NCI-H748 (cell line): Measurements from ENCODE around the gene FSTL5.

Experiments used
- DNase-seq: peaks from one replicate; lab custom pipeline; 2025; ENCODE audit not compliant: unreplicated experiment; lab: John Stamatoyannopoulos, UW

Gene FSTL5

DNA sequence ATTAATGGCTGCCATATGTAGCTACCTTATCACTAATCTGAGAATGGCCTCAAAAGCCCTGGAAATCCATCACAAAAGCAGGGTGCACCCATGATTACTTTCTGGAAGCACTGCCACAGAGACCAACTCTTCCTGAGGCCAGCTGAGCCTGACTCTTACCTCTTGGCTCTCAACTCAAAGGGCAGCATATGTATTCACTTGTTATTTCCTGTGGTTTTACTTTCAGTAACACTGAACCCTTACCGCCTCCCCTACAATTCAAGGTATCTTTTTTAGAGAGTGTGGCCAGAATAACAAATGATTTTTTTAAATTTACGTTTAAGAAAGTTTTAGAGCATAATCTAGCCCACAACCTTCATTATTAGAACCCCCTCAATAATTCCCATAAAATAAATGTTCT, 434.9 kb downstream of the FSTL5 start:
- DNase-seq = no peak

DNA sequence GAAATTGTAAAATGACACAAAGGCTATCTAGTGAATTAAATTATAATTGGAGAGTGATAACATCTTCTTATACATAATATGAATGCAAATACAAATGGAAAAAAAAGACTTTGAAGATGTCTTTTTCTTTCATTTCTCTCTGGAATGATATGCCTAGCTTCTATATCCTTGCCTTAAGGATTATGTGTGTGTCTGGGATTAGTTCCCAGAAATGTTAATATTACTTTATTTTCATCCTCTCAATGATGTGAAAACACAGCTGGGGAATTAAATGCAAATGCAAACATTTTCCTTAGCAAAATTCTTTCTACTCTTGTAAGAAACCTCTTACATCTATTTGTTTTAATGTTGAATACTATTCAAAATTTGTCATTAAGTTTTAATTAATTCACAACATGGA, 441.9 kb downstream of the FSTL5 start:
- DNase-seq = no peak

DNA sequence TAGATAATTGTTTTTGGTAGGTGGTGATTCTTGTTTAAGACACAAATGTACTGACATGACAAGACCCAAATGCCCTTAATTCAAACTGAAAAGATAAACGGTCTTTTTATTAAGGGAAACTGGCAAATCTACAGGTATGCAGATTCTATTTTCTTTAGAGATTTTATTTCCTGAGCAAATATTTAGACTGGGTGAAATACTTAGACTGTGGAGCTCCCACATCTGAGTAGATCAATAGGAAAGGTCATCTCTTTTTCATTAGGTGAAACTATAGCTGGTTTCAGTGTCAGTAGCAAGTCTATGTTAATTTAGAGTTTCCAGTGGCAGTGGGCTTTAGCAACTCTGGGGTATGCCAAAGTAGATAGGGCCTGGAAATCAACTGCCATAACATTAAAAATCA, 446.7 kb downstream of the FSTL5 start:
- DNase-seq = no peak

DNA sequence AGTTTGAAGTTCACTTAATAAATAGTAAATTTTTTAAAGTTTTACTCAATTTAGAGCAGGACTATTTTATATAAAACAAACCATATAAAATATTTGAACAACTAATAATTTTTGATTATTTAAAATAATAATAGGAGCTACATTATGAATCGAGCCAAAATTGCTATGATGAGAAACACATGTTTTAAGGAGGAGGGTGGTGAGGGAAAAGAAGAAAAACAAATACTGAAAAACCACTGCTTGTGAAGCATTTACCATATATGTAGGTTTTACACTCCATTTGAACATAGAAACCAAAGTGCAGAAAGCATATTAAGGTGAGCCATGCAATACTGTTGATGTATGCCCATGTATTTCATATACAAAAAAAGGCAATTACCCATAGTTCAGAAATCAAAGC, 448.9 kb downstream of the FSTL5 start:
- DNase-seq = no peak

DNA sequence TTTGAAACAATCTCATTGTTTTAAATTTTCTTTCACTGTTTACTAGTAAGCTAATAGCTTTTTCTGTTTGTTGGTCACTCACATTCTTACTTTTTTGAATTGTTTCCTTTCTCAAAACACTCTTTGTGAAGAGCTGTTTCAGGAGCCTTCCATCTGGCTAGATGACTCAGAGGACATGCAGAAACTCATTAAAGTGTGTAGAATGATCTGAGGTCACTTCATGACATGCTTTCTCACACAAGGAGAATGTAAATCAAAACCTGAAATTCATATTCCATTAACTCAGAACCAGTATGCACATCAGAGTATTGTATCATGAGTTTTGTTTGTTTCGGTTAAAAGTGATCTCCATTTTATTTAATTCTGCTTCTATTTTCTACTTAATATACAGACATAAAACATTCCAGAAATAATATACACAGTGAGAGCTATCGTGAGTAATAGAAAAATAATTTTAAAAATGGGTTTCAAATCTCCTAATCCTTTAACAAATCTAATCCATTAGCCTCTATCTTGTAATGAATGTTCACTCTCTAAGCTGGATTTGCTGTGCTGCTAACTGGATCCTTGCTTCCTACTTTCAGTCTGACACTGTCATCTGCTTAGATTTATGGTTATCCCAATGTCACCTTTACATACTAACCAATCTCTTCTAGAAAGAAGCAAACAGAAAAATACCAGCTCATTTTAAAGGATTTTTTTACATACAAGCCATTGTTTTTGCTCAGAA, 449.6 kb downstream of the FSTL5 start:
- DNase-seq = no peak

DNA sequence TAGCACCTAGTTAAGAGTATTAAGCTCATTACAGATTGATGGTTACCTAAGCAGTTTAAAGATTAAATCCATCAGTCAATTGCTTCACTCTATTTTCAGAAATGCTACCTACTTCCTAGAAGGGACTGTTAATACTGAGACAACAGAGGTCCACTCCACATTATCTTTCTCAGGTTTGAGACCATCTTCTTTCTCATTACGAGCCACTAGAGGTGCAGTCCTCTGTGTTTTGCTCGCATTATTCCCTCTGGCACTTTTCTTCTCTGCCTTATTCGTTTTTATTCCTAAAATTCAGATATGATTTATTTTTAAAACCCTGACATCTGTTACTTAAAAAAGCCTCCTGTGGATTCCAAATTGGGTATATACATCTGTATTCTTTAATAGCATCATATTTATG, 459.1 kb downstream of the FSTL5 start:
- DNase-seq = no peak

DNA sequence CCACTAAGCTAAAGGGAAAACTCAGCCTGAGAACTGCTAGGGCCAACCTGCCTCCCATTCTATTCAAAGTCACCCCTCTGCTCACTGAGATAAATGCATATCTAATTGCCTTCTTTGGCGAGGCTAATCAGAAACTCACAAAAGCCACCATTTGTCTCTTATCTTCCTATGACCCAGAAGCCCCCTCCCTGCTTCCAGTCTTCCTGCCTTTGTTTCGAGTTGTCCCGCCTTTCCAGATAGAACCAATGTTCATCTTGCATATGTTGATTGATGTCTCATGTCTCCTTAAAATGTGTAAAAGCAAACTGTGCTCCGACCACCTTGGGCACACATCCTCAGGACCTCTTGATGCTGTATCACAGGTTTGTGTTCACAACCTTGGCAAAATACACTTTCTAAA, 459.8 kb downstream of the FSTL5 start:
- DNase-seq = no peak

DNA sequence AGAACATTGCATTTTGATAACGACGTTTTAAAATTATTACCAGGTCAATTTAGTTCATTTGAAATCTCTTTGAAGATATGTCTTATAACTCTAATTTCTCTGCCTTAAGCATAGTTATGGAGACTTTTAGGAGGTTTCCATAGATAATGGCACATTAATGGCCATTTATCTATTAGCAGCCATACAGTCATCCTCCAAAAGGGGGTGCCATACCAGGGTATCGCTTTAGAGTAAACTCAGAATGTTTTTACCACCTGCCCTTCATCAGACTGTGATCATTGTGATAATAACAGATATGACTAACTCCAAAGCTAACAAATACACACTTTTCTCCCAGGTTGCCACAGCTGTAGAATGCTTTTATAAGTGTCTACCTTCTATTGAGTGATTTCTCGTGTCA, 461.5 kb downstream of the FSTL5 start:
- no peak for DNase-seq

DNA sequence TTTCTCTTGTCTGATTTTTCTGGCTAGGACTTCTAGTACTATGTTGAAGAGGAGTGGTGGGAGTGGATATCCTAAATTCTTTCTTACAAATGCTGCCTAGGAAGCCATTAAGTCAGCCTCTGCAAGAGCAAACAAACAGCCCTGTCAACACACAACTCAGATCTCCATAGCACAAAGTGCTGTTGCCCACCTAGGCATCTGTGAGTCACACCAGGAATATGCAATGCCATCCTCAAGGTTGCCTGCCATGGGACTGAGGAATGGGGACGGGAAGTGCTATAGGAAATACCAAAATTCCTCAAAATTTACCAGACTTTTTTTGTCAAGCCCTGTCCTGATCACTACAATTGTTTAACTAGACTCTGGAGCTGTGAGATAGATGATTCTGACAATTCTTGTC, 466.9 kb downstream of the FSTL5 start:
- no peak for DNase-seq

DNA sequence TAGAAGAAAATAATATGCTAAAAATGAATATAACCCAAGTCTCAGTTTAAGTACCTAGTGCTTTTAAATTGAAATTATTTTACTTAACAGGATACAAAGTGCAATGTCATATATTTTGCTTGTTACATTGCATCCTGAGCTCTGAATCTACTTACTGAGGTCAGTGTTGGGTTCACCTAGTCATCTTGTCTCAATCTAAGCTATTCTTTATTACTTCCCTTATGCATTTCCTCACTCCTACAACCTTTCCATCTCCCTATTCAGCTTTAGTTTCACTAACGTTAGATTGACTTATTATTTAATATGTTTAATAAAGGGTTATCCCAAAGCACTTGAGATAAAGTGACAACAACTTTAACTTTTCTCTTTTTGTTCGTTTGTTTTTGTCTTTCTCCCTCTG, 483.7 kb downstream of the FSTL5 start:
- no peak for DNase-seq

DNA sequence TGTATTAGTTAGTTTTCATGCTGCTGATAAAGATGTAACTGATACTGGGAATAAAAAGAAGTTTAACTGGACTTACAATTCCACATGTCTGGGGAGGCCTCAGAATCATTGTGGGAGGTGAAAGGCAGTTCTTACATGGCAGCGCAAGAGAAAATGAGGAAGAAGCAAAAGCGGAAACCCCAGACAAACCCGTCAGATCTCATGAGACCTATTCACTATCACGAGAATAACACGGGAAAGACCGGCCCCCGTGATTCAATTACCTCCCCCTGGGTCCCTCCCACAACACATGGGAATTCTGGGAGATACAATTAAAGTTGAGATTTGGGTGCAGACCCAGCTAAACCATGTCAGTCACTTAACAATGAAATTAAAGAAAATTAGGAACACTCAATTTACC, 499.1 kb downstream of the FSTL5 start:
- no peak for DNase-seq

DNA sequence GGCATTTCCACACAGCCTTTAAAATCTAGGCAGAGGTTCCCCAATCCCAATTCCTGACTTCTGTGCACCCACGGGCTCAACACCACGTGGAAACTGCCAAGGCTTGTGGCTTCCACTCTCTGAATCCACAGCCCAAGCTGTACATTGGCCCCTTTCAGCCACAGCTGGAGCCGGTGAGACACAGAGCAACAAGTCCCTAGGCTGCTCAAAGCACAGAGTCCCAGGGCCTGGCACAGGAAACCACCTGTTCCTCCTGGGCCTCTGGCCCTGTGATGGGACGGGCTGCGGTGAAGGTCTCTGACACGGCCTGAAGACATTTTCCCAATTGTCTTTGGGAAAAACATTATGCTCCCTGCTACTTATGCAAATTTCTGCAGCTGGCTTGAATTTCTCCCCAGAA, 500.0 kb downstream of the FSTL5 start:
- DNase-seq = no peak

DNA sequence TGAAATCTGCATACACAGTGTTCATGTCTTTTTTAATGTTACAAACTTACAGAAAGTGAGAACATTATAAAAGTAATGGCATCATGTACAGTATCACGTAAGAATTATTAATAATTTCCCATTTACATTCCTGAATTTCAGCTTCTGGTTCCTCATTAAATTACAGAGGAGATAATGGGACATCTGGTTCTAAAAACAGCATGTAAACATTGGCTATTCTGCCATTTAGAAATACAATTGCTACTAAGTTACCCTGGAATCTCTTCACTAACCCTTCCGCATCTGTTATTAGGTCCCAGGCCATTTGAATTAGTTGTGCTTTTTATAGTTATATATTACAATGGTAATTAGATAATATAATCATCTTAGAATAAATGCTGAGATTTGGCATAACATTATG, 505.1 kb downstream of the FSTL5 start:
- no peak for DNase-seq

DNA sequence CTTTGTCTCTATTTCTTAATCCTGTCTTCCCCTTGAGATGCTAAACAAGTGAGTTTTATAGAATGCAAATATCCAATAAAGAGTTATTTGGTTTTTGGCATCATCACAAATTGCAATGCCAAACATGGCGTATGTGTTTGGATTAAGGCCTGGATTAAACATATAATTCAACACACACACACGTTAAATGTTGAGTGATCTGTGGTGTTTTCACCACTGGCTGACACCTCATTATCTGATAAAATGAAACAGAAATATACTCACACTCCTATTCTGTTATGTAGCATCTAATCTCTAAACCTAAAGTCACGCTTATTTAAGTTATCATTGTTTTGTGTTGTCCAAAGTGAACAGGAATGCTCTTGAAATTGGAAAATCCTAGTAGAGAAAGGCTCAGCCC, 506.2 kb downstream of the FSTL5 start:
- no peak for DNase-seq

DNA sequence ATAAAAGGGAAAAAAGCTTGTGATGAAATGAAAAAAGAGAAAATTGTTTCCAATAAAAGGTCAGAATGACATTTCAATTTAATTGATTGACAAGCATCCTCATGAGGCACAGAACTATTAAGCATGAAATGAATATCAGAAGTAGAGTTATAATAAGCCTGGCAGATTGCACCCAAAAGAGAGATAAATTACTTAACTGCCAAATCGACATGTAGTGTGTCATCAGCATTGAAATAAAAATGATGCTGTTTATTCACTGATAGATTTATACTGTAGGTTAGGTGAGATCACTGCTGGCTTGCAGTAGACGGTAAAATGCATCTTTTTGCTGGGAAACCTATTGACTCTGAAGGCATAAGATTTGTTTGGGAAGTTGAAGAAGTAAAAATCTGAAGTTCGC, 507.2 kb downstream of the FSTL5 start:
- no peak for DNase-seq

DNA sequence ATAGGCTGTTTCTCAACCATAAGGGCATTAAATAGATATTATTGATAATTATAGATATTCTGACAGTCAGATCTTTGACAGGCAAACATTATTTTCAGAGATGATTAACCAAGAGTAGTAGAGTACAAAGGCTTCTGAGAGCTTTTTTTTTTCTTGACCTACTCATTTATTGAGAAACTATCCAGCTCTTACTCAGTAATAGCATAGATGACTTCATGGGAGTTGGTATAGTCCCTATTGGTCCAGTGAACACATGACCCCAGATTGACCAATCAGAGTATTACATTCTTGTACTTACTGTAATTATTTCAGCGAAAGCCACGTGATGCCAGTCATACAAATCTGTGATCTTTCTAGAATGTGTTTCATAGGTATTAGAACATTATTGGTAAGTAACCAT, 508.7 kb downstream of the FSTL5 start:
- no peak for DNase-seq

DNA sequence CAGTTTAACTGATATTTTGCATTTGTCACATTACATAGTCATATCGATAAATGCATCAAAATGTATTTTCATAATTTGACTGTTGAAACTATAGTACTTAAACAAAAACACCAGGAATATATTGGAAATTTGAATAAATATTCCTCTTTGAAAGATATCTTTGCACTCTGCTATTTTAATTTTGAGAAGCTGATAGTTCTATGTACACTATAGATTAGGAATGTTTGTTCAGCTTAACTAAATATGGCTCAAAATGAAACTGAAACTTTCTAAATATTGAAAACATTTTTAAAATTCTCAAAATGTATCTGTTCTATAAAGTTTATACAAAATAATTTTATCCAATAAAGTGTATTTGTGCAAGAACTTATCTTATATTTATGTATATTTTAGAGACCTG, 510.1 kb downstream of the FSTL5 start:
- DNase-seq = no peak

DNA sequence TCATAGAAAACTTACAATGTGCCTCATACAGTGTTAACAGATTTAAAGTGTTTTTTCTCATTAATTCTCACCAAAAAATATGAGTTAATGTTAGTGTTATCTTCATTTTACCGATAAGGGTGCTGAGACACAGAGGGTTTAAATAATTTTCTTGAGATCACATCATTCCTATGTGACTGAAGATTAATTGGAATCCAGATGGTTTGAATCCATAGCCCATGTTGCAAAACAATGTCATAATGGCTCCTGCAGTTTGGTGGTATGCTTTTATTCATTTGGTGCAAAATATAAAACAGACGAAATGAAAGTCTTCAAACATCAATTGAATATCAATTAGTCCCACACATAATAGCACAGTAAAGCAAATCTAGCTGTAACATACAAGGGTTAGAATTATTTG, 512.2 kb downstream of the FSTL5 start:
- no peak for DNase-seq

DNA sequence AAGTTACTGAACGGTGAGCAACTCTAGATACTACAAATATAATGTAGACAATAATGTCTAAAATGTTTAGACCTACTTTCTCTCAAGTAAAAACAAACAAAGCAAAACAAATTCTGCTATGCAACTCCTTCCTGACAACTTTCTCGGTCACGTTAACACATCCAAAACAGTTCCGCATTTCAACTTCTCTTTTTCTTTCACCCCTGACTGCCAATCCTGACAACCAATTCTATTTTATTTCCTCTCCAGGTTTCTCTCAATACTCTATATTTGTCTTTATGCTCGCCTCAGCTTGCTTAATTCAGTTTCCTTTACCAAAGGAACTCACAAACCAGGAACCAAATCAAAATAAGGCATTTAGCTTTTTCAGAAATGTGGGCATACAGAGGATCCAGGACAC, 513.0 kb downstream of the FSTL5 start:
- DNase-seq = no peak

DNA sequence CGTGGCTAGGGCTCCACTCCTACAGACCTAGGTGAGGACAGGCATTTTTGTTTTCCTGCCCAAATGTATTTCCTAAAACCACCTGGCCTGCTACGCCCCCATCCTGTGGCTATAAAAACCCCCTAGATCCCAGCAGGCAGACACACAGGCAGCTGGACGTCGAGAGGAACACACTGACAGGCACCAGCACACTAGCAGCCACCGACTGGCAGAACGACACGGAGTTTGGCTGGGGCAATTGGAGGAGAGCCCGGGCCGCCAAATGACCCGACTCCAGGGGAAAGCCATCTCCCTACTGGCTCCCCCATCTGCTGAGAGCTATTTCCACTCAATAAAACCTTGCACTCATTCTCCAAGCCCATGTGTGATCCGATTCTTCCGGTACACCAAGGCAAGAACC, 516.0 kb downstream of the FSTL5 start:
- no peak for DNase-seq

DNA sequence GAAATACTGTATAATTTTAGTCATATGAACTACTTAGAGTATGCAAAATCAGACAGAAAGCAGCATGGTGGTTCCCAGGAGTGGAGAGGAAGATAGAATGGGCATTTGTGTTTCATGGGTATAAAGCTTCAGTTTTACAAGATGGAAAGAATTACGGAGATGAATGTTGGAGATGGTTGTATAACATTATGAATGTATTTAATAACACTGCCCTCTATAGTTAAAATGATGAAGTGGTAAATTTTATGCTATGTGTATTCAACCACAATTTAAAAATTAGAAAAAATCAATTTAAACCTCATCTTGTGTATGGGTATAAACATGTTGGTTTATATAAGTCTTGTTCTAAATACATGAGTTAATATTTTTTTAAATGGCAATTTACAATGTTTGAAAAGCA, 521.1 kb downstream of the FSTL5 start:
- no peak for DNase-seq

DNA sequence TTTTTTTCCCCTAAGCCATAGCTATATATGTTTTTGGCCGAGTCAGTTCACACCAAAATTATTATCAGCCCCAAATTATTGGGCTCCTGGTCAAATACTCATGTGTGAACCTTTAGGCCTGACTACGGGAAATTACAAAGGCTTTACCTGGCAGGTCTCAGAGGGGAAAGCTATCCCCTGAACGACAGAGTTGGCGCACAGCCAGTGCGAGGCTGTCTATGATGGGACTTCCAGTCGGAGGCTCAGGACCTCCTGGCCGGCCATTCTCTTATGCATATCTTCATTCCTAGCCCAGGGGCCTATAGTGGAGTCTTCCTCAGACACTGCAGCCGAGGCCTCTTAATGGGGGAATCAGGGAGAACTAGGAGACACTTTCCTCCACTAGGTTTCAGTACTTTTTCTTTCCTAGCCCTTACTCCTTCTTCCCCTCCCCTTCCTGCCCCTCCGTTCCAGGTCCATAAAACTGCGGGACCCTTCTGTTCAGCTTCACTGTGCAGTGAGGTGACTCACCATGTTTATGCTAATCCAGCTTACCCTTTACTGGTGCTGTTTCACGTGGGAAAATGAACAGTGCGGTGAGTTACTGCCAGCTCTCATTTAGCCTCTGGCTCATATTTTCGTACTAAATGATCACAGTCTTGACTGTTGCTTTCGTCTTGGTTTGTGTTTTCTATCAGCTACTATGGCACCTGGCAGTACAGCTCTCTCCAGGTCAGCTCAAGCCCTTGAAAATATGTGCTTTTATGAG, 533.9 kb downstream of the FSTL5 start:
- DNase-seq = no peak
